GM21723 (cell line): ENCODE data around the gene RGS3.
"Not testable (repeated sequence)": the region's sequence is repeated elsewhere in the genome, so short reads cannot be mapped to it uniquely, and the experiment has no call there.

Experiments used
- ATAC-seq: cut with Tn5 transposase; IDR thresholded peaks from one replicate; pipeline ENCODE4 v1.9.1; 2021; ENCODE audit warnings: mild to moderate bottlenecking, moderate library complexity; ENCODE audit not compliant: unreplicated experiment

Gene RGS3

GRCh38 chr9:113486327-113486726 lies 22.8 kb downstream of the RGS3 start:
- no peak for ATAC-seq

DNA sequence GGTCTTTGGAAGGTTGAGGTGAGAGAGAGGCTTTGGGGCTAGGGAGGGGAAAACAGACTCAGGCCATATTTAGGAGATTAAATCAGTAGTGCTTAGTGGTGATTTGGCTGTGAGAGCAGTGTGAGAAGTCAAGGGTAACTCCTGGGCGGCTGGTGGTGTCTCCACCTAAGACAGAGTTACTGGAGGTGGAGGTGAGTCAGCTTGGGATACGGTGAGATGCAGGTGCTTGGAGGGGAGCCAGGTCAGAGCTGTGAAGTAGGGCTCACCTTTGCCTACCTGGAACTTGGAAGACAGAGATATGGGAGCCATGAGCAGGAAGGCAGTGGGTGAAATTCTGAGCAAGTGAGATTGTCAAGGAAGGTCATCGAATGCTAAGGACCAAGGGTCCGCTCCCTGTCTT lies 24.5 kb downstream of the RGS3 start:
- no peak for ATAC-seq

DNA sequence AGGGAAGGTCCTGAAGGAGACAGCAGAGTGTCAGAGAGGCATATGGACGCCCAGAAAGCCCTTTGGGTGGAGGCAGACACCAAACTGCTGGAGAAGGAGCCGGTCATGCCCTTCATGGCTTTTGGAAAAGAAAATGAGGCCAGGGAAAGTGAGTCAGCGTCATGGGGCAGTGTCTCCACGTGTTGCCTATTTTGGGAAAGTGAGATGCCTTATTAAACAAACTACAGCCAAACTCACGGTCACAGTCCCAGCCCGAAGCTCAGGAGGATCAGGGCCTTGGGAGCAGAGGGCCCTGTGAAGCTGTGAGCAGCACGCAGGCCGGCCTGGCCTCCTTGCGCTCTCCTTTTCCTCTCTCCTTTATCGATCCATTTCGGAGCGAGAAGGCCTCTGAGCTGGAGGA lies 25.0 kb downstream of the RGS3 start:
- ATAC-seq: no peak

GRCh38 chr9:113491147-113491546 lies 27.6 kb downstream of the RGS3 start:
- ATAC-seq: not testable (repeated sequence)

DNA sequence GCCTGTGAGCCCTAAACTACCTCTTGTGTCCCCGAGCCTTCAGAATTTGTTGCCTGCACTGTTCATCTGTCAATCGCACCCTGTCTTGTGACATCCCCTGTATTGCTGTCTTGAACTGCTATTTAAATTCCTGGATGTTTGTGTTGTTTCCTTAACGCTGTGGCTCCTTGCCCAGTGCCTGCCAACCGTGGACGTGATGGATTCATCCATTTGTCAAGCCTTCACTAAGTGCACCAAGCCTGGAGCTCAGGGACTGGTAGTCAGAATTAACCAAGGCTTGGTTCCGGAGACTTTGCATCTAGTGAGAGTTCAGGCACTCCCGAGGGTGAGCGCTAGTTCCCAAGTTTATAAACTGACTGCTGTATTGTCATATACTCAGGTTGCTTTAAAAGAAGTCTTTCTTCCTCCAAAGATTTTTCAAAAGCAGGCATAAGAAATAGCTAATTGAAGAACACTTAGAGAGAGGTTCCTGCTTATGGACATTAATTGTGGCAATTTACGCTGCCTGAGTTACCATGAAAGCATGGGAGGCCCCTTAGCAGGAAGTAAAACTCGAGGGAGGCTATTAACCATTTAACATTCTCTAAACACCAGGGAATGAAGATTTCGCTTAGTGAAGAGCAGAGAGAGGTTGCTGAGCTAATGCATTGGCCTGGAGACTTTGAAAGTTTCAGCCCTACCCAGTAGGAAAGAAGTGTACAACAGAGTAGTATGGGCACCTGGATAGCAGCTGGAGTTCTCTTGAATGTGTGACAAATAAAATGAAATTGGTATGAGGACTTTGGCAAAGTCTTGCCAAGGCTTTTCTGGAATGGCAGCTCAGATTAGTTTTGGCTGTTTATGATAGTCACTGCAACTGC lies 29.0 kb downstream of the RGS3 start:
- ATAC-seq: no peak

- no peak for ATAC-seq
These were observed 29.6 kb downstream of the RGS3 start for GRCh38 chr9:113493203-113493520.

DNA sequence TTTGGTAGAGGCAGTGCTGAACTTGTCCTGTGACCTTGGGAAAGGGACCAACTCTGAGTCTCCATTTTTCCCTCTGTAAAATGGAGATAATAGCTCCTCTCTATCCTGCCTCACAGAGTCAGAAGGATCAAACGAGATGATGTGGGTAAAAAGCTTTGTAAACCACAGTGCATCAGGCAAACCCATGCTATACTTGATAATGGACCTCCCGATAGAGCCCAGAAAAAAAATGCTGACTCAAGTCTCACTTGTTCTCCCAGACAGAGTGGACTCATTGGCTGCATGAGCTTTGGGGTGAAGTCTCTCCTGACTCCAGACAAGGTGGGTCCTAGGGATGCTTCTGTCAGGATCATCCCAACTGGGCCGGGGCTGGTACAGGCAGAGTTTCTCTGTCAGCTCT lies 32.0 kb downstream of the RGS3 start:
- no peak for ATAC-seq

DNA sequence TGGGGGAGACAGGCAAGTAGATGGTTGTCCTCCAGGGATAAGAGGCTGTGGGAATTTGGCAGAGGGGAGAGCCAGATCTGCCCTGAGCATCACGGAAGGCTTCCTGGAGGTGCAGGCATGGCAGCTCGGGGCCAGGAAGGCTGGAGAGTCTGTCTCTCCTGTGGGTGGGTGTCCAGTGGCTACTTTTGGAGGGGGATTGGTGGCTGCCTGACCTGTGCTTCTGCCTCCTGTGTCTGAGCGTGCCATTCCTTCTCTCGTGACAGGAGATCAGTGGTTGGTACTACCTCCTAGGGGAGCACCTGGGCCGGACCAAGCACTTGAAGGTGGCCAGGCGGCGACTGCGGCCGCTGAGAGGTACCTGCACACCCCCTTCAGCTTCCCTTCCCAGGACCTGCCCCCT lies 33.5 kb downstream of the RGS3 start:
- no peak for ATAC-seq

- ATAC-seq: no peak
These were observed 35.8 kb downstream of the RGS3 start for GRCh38 chr9:113499153-113499875.

- ATAC-seq: no peak
These were observed 36.5 kb downstream of the RGS3 start for GRCh38 chr9:113499876-113500497.

GRCh38 chr9:113501129-113501686 lies 37.7 kb downstream of the RGS3 start:
- ATAC-seq: no peak

DNA sequence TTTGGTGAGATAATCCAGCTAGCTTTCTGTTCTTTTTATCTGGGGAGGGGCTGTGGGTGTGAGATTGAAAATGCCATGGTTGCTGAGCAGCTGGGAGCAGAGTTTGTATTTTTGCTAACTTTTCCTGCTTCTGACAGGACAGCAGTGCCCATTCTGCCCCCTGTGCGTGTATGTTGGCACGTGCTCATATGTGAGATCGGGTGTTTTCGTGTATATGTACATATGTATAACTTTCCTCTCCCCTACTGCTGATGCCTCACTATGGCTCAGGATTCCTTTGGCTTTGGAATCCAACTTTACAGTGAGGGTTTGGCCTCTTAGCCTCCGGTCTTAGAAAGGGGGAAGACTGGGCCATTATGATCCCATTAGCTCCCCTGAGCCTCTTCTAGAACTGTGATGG lies 38.3 kb downstream of the RGS3 start:
- ATAC-seq: no peak

DNA sequence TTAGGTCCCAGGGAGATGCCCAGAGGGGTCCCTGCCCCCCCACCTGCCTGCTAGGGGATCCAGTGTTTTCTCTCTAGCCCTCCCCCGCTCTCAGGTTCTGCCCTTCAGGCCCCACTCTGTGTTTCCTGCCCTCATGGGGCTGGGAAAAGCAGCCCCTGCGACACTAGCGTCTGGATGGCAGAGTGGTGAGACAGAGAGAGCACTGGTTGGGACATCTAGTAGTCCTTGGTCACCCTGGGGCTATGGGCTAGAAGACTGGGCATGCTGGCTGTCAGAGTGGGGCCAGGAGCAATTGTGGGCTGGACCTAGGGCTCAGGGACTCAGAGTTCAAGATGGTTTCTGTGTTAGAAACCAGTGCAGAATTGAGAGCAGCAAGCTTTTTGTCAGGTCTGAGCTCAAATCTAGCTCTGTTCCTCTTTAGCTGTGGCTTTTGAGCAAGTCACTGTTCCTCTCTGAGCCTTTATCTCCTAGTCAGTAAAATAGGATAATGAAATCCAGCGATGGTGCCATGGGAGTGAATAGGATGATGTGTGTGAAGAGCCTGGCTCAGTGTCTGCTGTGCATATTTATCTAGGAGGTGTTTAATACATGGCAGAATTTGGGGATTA lies 39.0 kb downstream of the RGS3 start:
- ATAC-seq: no peak

DNA sequence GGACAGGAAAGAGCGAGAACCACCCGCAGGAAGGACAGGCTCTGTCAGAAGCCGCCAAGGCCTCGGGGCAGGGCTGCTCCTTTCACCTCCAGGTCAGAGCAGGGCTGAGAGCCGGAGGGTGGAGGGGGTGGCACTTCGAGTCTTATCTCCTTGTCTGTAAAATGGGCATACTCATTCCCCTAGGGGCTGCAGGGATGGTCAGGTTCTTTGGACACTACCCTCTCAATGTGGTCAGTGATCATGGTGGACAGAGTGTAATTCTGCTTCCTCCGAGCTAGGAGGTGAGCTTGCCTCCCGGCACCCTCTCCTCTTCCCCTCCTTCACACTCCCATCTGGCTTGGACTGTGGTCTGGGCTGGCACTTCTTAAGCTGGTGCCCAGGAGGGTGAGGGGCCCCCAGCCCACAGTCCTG lies 39.6 kb downstream of the RGS3 start:
- ATAC-seq: no peak

- no peak for ATAC-seq
These were observed 40.2 kb downstream of the RGS3 start for GRCh38 chr9:113503613-113504211.

- no peak for ATAC-seq
These were observed 41.4 kb downstream of the RGS3 start for GRCh38 chr9:113504725-113505590.

- ATAC-seq: no peak
These were observed 42.6 kb downstream of the RGS3 start for GRCh38 chr9:113506090-113506589.

DNA sequence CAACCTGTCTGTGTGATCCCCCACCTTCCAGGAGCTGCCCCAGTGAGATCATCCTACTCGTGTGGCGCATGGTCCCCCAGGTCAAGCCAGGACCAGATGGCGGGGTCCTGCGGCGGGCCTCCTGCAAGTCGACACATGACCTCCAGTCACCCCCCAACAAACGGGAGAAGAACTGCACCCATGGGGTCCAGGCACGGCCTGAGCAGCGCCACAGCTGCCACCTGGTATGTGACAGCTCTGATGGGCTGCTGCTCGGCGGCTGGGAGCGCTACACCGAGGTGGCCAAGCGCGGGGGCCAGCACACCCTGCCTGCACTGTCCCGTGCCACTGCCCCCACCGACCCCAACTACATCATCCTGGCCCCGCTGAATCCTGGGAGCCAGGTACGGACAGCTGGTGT lies 43.7 kb downstream of the RGS3 start:
- no peak for ATAC-seq

DNA sequence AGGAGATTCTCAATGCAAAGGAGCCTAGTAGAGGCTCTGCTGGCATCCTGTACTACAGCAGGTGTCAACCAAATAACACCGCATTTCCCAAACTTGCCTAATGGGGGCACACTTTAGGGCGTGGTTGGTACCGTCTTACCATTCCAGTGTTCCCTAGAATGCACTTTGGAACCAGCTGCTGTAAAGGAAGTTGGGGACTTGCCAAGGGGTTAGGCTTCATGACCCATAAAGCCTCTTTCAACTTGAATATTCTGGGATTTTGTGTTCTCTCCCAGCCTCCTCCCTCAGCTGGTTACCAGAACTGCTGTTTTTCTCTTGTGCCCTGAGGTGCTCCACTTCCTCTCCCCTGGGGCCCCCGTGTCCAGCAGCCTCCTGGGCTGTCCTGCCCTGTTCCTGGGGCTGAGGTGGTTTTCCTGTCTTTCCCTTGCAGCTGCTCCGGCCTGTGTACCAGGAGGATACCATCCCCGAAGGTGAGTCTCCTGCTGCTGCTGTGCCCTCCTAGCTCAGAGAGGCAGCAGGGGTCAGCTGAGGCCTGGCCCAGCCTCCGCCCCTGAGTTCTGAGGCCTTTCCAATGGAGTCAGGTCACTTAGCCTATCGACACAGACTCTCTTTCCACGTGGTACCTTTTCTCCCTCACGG lies 44.7 kb downstream of the RGS3 start:
- no peak for ATAC-seq
